ENCODE data around the gene IL17C. TPM values are rescaled to one million over a fixed set of nuclear protein-coding genes. Genes with fewer than 3 reads are reported as not detected.
"Not testable (repeated sequence)": the region's sequence is repeated elsewhere in the genome, so short reads cannot be mapped to it uniquely, and the experiment has no call there.

Gene IL17C
- total and polyA plus RNA-seq, 10 of the 15 experiments (the other 5 are each of a cell fraction or from before 2014, with no cell fraction given): not detected

- SMC1A ChIA-PET (ENCODE audit: uncharacterized antibody, unreplicated experiment); BruUV-seq (replicated peaks); FAIRE-seq; H4K20me1 ChIP-seq (ENCODE audit: control insufficient read depth, insufficient read depth); intact Hi-C loops (cut with micrococcal nuclease; ENCODE audit: unreplicated experiment); H3K9me3 ChIP-seq (replicated peaks; ENCODE audit: control insufficient read depth, insufficient read depth, low read length); H3K9ac ChIP-seq (ENCODE audit: control insufficient read depth, insufficient read depth, low read length); H2AFZ ChIP-seq (ENCODE audit: control insufficient read depth, low read depth, low read length); H3K79me2 ChIP-seq (ENCODE audit: control insufficient read depth, insufficient read depth, low read length); H3K4me1 ChIP-seq (ENCODE audit: control insufficient read depth, insufficient read depth, low read length); H3K4me3 ChIP-seq; CTCF ChIA-PET; POLR2A ChIA-PET; H3K4me2 ChIP-seq (ENCODE audit: control insufficient read depth, insufficient read depth); H3K27me3 ChIP-seq (replicated peaks in 1 of 2; ENCODE audit: control insufficient read depth in 2 of 2, insufficient read depth in 2 of 2, low read length in 1 of 2); H3K27ac ChIP-seq (ENCODE audit: control insufficient read depth, insufficient read depth); RAD21 ChIA-PET (ENCODE audit: unreplicated experiment); in situ Hi-C loops (cut with MboI); DNase-seq (ENCODE audit: low read depth, low spot score); ATAC-seq: not testable (repeated sequence)
- H3K36me3 ChIP-seq (ENCODE audit: control insufficient read depth in 2 of 2, insufficient read depth in 2 of 2, low read length in 1 of 2): peaks cover 19 to 40% of the 10 kb centered on the region in 2 experiments
- WGBS (ENCODE audit: insufficient coverage, insufficient replicate concordance, low lambda C conversion rate, missing lambda C conversion rate): 96% methylated on average over 8 of the region's 8 CpGs
Measured at GRCh38 chr16:88609426-88609825, 28.9 kb upstream of the IL17C start.

GRCh38 chr16:88610080-88610479, 28.3 kb upstream of the IL17C start:
- Histone ChIP-seq H3K9ac (ENCODE audit: control insufficient read depth, insufficient read depth, low read length) (no peak overlapping the region), H3K9me3 (replicated peaks; ENCODE audit: control insufficient read depth, insufficient read depth, low read length) (no peaks in the 10 kb centered on the region), H3K36me3 (ENCODE audit: control insufficient read depth in 2 of 2, insufficient read depth in 2 of 2, low read length in 1 of 2) (peaks cover 19 to 37% of the 10 kb centered on the region in 2 experiments), H3K4me2 (ENCODE audit: control insufficient read depth, insufficient read depth) (no peak overlapping the region), H2AFZ (ENCODE audit: control insufficient read depth, low read depth, low read length) (no peak overlapping the region), H3K4me1 (ENCODE audit: control insufficient read depth, insufficient read depth, low read length) (peaks cover 7% of the 10 kb centered on the region), H3K4me3 (no peak overlapping the region), H4K20me1 (ENCODE audit: control insufficient read depth, insufficient read depth) (no peaks in the 10 kb centered on the region), H3K27ac (ENCODE audit: control insufficient read depth, insufficient read depth) (no peak overlapping the region), H3K27me3 (replicated peaks in 1 of 2; ENCODE audit: control insufficient read depth in 2 of 2, insufficient read depth in 2 of 2, low read length in 1 of 2) (no peaks in the 10 kb centered on the region), H3K79me2 (ENCODE audit: control insufficient read depth, insufficient read depth, low read length) (no peaks in the 10 kb centered on the region)
- ChIA-PET POLR2A (no interaction called here), CTCF (no interaction called here), SMC1A (ENCODE audit: uncharacterized antibody, unreplicated experiment) (no interaction called here), RAD21 (ENCODE audit: unreplicated experiment) (no interaction called here)
- peak; percentile 51; the same call in 2 of the 3 replicates for ATAC-seq
- over 99% methylated on average over 6 of the region's 6 CpGs for WGBS (ENCODE audit: insufficient coverage, insufficient replicate concordance, low lambda C conversion rate, missing lambda C conversion rate)
- no peak for TF ChIP-seq MEF2A (IDR thresholded peaks at IDR 0.05; ENCODE audit: insufficient read depth, low read depth, low read length)
- peak in 1 of 3 experiments; percentile 16; a peak in 2 of 6 replicates for TF ChIP-seq CTCF (IDR thresholded peaks at IDR 0.05 in 2 of 3, conservative IDR thresholded peaks at IDR 0.05 in 1 of 3; ENCODE audit: control insufficient read depth in 2 of 3, extremely low read depth in 1 of 3, insufficient read depth in 1 of 3, low read depth in 3 of 3, low read length in 3 of 3)
- in situ Hi-C loops (cut with MboI): no loop called here
- no peak for DNase-seq (ENCODE audit: low read depth, low spot score)
- FAIRE-seq: no peak
- BruUV-seq (replicated peaks): no TSS peak
- intact Hi-C loops (cut with micrococcal nuclease; ENCODE audit: unreplicated experiment): no loop called here
